NCI-H1930 (cell line): ENCODE data around the gene BCDIN3D.
A peak's percentile ranks its signal among the peaks of the same experiment; 100 is the strongest.
"Not testable (repeated sequence)": the region's sequence is repeated elsewhere in the genome, so short reads cannot be mapped to it uniquely, and the experiment has no call there.

Experiments
- DNase-seq, 2 experiments: peaks; one replicate each; lab custom pipeline; 2025; lab: John Stamatoyannopoulos, UW

The BCDIN3D gene

GRCh38 chr12:49842519-49843352, at the start of gene BCDIN3D:
BCDIN3D (minus strand) TSS chr12:49843106; CDS start chr12:49843087, 19 bp downstream.
- peak; percentile 74 to 81 for DNase-seq

GRCh38 chr12:49892084-49892731, 49.3 kb upstream of the BCDIN3D start:
- no peak for DNase-seq

- no peak for DNase-seq
Measured at GRCh38 chr12:49891476-49891875, 48.6 kb upstream of the BCDIN3D start.

GRCh38 chr12:49891012-49891411, 48.1 kb upstream of the BCDIN3D start:
- DNase-seq, result no peak

- DNase-seq, result no peak
Measured at GRCh38 chr12:49890096-49890461, 47.2 kb upstream of the BCDIN3D start.

GRCh38 chr12:49889361-49890095, 46.6 kb upstream of the BCDIN3D start:
- no peak for DNase-seq

GRCh38 chr12:49888461-49889151, 45.7 kb upstream of the BCDIN3D start:
- DNase-seq, result no peak

GRCh38 chr12:49887536-49888401, 44.9 kb upstream of the BCDIN3D start:
- no peak for DNase-seq

GRCh38 chr12:49887091-49887490, 44.2 kb upstream of the BCDIN3D start:
- DNase-seq, result no peak

GRCh38 chr12:49885663-49886461, 43.0 kb upstream of the BCDIN3D start:
- no peak for DNase-seq

GRCh38 chr12:49885118-49885517, 42.2 kb upstream of the BCDIN3D start:
- DNase-seq, result no peak

GRCh38 chr12:49882851-49883464, 40.1 kb upstream of the BCDIN3D start:
- no peak for DNase-seq

- DNase-seq, result no peak
Measured at GRCh38 chr12:49882248-49882850, 39.4 kb upstream of the BCDIN3D start.

- DNase-seq, result no peak
Measured at GRCh38 chr12:49881415-49882247, 38.7 kb upstream of the BCDIN3D start.

- no peak for DNase-seq
Measured at GRCh38 chr12:49880756-49881414, 38.0 kb upstream of the BCDIN3D start.

- DNase-seq, result not testable (repeated sequence)
Measured at GRCh38 chr12:49879065-49879464, 36.2 kb upstream of the BCDIN3D start.

GRCh38 chr12:49878021-49878420, 35.1 kb upstream of the BCDIN3D start:
- no peak for DNase-seq

- DNase-seq, result no peak
Measured at GRCh38 chr12:49877066-49877465, 34.2 kb upstream of the BCDIN3D start.
